ENCODE measurements around the gene CLTB. TPM values are rescaled to one million over a fixed set of nuclear protein-coding genes. Genes with fewer than 3 reads are reported as not detected.

The CLTB gene
- total RNA-seq, 1 donor = 63.0 TPM

DNA sequence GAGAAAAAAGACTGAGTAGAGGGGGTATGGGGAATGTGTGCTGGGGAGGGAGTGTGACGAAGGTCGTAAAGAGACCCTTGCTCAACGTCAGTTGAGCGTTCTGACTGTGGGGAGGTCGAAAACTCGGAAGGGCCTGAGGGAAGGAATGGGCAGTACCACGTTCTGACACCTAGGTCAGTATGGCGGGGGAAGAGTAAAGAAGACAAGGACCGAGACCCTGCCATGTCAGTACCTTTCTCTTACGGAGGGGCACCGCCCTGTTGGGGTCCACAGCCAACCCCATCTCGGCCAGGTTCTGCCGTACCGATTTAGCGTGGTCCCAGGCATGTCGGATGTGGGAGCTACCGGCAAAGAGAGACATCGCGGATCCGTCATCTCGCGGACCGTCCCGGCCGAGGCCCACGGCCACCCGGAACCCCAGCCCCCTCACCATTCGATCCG lies 28.3 kb downstream of the CLTB start:
- no peaks in the 10 kb centered on the region for H3K27me3 ChIP-seq (ENCODE audit: insufficient read depth, low read length)
- no peak for DNase-seq (ENCODE audit: insufficient read length, low spot score, missing footprints)
- H3K4me2 ChIP-seq (ENCODE audit: insufficient read depth, low read length) = peak overlapping the region; percentile 94
- peak overlapping the region; percentile 90 for H3K4me3 ChIP-seq (ENCODE audit: insufficient read depth, low read length)
- H2AFZ ChIP-seq (ENCODE audit: low read length) = peak overlapping the region; percentile 97
- H3K36me3 ChIP-seq (ENCODE audit: insufficient read depth, low read length) = peaks cover 39% of the 10 kb centered on the region
- peaks cover 39% of the 10 kb centered on the region for H3K79me2 ChIP-seq (ENCODE audit: insufficient read depth, low read length)
- peak overlapping the region; percentile 83 for H3K27ac ChIP-seq (ENCODE audit: low read depth, low read length)
- TF ChIP-seq, protein P1, sequence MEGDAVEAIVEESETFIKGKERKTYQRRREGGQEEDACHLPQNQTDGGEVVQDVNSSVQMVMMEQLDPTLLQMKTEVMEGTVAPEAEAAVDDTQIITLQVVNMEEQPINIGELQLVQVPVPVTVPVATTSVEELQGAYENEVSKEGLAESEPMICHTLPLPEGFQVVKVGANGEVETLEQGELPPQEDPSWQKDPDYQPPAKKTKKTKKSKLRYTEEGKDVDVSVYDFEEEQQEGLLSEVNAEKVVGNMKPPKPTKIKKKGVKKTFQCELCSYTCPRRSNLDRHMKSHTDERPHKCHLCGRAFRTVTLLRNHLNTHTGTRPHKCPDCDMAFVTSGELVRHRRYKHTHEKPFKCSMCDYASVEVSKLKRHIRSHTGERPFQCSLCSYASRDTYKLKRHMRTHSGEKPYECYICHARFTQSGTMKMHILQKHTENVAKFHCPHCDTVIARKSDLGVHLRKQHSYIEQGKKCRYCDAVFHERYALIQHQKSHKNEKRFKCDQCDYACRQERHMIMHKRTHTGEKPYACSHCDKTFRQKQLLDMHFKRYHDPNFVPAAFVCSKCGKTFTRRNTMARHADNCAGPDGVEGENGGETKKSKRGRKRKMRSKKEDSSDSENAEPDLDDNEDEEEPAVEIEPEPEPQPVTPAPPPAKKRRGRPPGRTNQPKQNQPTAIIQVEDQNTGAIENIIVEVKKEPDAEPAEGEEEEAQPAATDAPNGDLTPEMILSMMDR (IDR thresholded peaks at IDR 0.05; ENCODE audit: extremely low read depth, low read depth, low read length) = no peak
- H4K20me1 ChIP-seq (ENCODE audit: insufficient read depth, low read length) = peaks cover 13% of the 10 kb centered on the region
- H3K9me3 ChIP-seq (ENCODE audit: low read depth, low read length) = no peaks in the 10 kb centered on the region
- peaks cover 18% of the 10 kb centered on the region for H3K4me1 ChIP-seq (ENCODE audit: insufficient read depth, low read length)

GRCh38 chr5:176387384-176387925 lies 28.9 kb downstream of the CLTB start:
- H2AFZ ChIP-seq (ENCODE audit: low read length) = no peak overlapping the region
- peak overlapping the region; percentile 90 for H3K4me3 ChIP-seq (ENCODE audit: insufficient read depth, low read length)
- H3K9me3 ChIP-seq (ENCODE audit: low read depth, low read length) = no peaks in the 10 kb centered on the region
- peak overlapping the region; percentile 94 for H3K4me2 ChIP-seq (ENCODE audit: insufficient read depth, low read length)
- H3K36me3 ChIP-seq (ENCODE audit: insufficient read depth, low read length) = peaks cover 35% of the 10 kb centered on the region
- no peak for DNase-seq (ENCODE audit: insufficient read length, low spot score, missing footprints)
- peaks cover 18% of the 10 kb centered on the region for H3K4me1 ChIP-seq (ENCODE audit: insufficient read depth, low read length)
- H3K27me3 ChIP-seq (ENCODE audit: insufficient read depth, low read length) = no peaks in the 10 kb centered on the region
- H3K79me2 ChIP-seq (ENCODE audit: insufficient read depth, low read length) = peaks cover 39% of the 10 kb centered on the region
- H4K20me1 ChIP-seq (ENCODE audit: insufficient read depth, low read length) = peaks cover 13% of the 10 kb centered on the region
- TF ChIP-seq, protein P1 (IDR thresholded peaks at IDR 0.05; ENCODE audit: extremely low read depth, low read depth, low read length) = peak; percentile 10
- H3K27ac ChIP-seq (ENCODE audit: low read depth, low read length) = peak overlapping the region; percentile 83

GRCh38 chr5:176386491-176386890 lies 29.8 kb downstream of the CLTB start:
- no peaks in the 10 kb centered on the region for H3K9me3 ChIP-seq (ENCODE audit: low read depth, low read length)
- no peaks in the 10 kb centered on the region for H3K27me3 ChIP-seq (ENCODE audit: insufficient read depth, low read length)
- DNase-seq (ENCODE audit: insufficient read length, low spot score, missing footprints) = no peak
- peaks cover 13% of the 10 kb centered on the region for H4K20me1 ChIP-seq (ENCODE audit: insufficient read depth, low read length)
- peak overlapping the region; percentile 19 for H3K4me3 ChIP-seq (ENCODE audit: insufficient read depth, low read length)
- H3K4me2 ChIP-seq (ENCODE audit: insufficient read depth, low read length) = peak overlapping the region; percentile 94
- peaks cover 39% of the 10 kb centered on the region for H3K79me2 ChIP-seq (ENCODE audit: insufficient read depth, low read length)
- peaks cover 18% of the 10 kb centered on the region for H3K4me1 ChIP-seq (ENCODE audit: insufficient read depth, low read length)
- peaks cover 36% of the 10 kb centered on the region for H3K36me3 ChIP-seq (ENCODE audit: insufficient read depth, low read length)
- no peak overlapping the region for H3K27ac ChIP-seq (ENCODE audit: low read depth, low read length)
- TF ChIP-seq, protein P1 (IDR thresholded peaks at IDR 0.05; ENCODE audit: extremely low read depth, low read depth, low read length) = no peak
- H2AFZ ChIP-seq (ENCODE audit: low read length) = no peak overlapping the region

GRCh38 chr5:176384991-176385390 lies 31.3 kb downstream of the CLTB start:
- no peak overlapping the region for H3K27ac ChIP-seq (ENCODE audit: low read depth, low read length)
- H4K20me1 ChIP-seq (ENCODE audit: insufficient read depth, low read length) = peaks cover 13% of the 10 kb centered on the region
- H3K27me3 ChIP-seq (ENCODE audit: insufficient read depth, low read length) = no peaks in the 10 kb centered on the region
- peaks cover 18% of the 10 kb centered on the region for H3K4me1 ChIP-seq (ENCODE audit: insufficient read depth, low read length)
- TF ChIP-seq, protein P1 (IDR thresholded peaks at IDR 0.05; ENCODE audit: extremely low read depth, low read depth, low read length) = no peak
- no peak for DNase-seq (ENCODE audit: insufficient read length, low spot score, missing footprints)
- no peak overlapping the region for H2AFZ ChIP-seq (ENCODE audit: low read length)
- no peaks in the 10 kb centered on the region for H3K9me3 ChIP-seq (ENCODE audit: low read depth, low read length)
- no peak overlapping the region for H3K4me3 ChIP-seq (ENCODE audit: insufficient read depth, low read length)
- peaks cover 36% of the 10 kb centered on the region for H3K79me2 ChIP-seq (ENCODE audit: insufficient read depth, low read length)
- H3K4me2 ChIP-seq (ENCODE audit: insufficient read depth, low read length) = no peak overlapping the region
- H3K36me3 ChIP-seq (ENCODE audit: insufficient read depth, low read length) = peaks cover 40% of the 10 kb centered on the region
